Measurements from ENCODE around the gene HNRNPU. TPM values are rescaled to one million over a fixed set of nuclear protein-coding genes. Genes with fewer than 3 reads are reported as not detected.
A peak's percentile ranks its signal among the peaks of the same experiment; 100 is the strongest.

The HNRNPU gene
- total RNA-seq, 5 donors from 2014 or later (not counting 1 experiment from before 2014, with no cell fraction given) = 302 to 498 (median 321) TPM

- ATAC-seq (replicated peaks in 1 of 4) (no peak), DNase-seq (no peak)
- H3K4me1 ChIP-seq (ENCODE audit: control insufficient read depth in 1 of 2, extremely low read depth in 1 of 2, insufficient read depth in 2 of 2, low read length in 2 of 2) = peaks cover 38 to 52% of the 10 kb centered on the region in 2 experiments
- no peaks in the 10 kb centered on the region for H3K27me3 ChIP-seq (replicated peaks in 1 of 2; ENCODE audit: control insufficient read depth in 2 of 2, extremely low read depth in 1 of 2, insufficient read depth in 2 of 2, low read length in 1 of 2)
- peak overlapping the region; percentile 100 for H3K27ac ChIP-seq (ENCODE audit: low read length)
- H3K4me3 ChIP-seq (ENCODE audit: control insufficient read depth in 1 of 2, extremely low read depth in 1 of 2, low read length in 1 of 2) = peak overlapping the region in 1 of 2 donors; percentile 59
- no peaks in the 10 kb centered on the region for H3K9me3 ChIP-seq
- Mint-ChIP-seq H3K36me3 (peaks cover 65% of the 10 kb centered on the region), H3K27me3 (no peaks in the 10 kb centered on the region), H3K27ac (peak overlapping the region; percentile 77 to 82), H3K4me3 (peak overlapping the region; percentile 91 to 94 (median 91)), H3K9me3 (no peaks in the 10 kb centered on the region), H3K4me1 (peaks cover 71 to 76% (median 76%) of the 10 kb centered on the region in 3 donors)
- POLR2A ChIA-PET = interaction anchor here (0.6 to 5.5 kb wide), 10 partner anchors 9 to 26 kb away, joined by 3 to 109 read pairs (median 17); partner anchors contain the start of gene COX20 (in 2 of the 2)
- peaks cover 4 to 60% of the 10 kb centered on the region in 2 donors for H3K36me3 ChIP-seq (ENCODE audit: control insufficient read depth in 2 of 2, extremely low read depth in 1 of 2, insufficient read depth in 1 of 2, low read length in 1 of 2)
- 94% methylated on average over 3 of the region's 9 CpGs for WGBS (ENCODE audit: insufficient coverage)
- CTCF ChIA-PET = interaction anchor here in 1 of 2 donors (1.0 to 3.6 kb wide), 3 partner anchors 23 to 109 kb away, joined by 5 to 10 read pairs (median 5); partner anchors contain the start of gene COX20
These were observed 4.3 kb downstream of the HNRNPU start for GRCh38 chr1:244860078-244860477.

GRCh38 chr1:244858357-244858756 lies 6.0 kb downstream of the HNRNPU start:
- Mint-ChIP-seq H3K27ac (peak overlapping the region; percentile 7 to 56), H3K9me3 (no peaks in the 10 kb centered on the region), H3K4me1 (peaks cover 84 to 90% (median 89%) of the 10 kb centered on the region in 3 donors), H3K27me3 (no peaks in the 10 kb centered on the region), H3K36me3 (peaks cover 78% of the 10 kb centered on the region), H3K4me3 (peak overlapping the region in 1 of 3 donors; percentile 91)
- H3K4me1 ChIP-seq (ENCODE audit: control insufficient read depth in 1 of 2, extremely low read depth in 1 of 2, insufficient read depth in 2 of 2, low read length in 2 of 2) = peaks cover 34 to 62% of the 10 kb centered on the region in 2 experiments
- no peak overlapping the region for H3K4me3 ChIP-seq (ENCODE audit: control insufficient read depth in 1 of 2, extremely low read depth in 1 of 2, low read length in 1 of 2)
- ATAC-seq (replicated peaks in 1 of 4) (no peak), DNase-seq (no peak)
- H3K27me3 ChIP-seq (replicated peaks in 1 of 2; ENCODE audit: control insufficient read depth in 2 of 2, extremely low read depth in 1 of 2, insufficient read depth in 2 of 2, low read length in 1 of 2) = no peaks in the 10 kb centered on the region
- no peaks in the 10 kb centered on the region for H3K9me3 ChIP-seq
- ChIA-PET CTCF (interaction anchor here (0.9 to 1.6 kb wide), 5 partner anchors 11 to 185 kb away, joined by 3 to 6 read pairs (median 4); no protein-coding TSS in a partner anchor), POLR2A (interaction anchor here (0.5 to 5.5 kb wide), 8 partner anchors 8 to 121 kb away, joined by 3 to 47 read pairs (median 8); no protein-coding TSS in a partner anchor)
- H3K27ac ChIP-seq (ENCODE audit: low read length) = peak overlapping the region; percentile 31
- WGBS (ENCODE audit: insufficient coverage) = 80% methylated on average over 1 of the region's 1 CpG
- H3K36me3 ChIP-seq (ENCODE audit: control insufficient read depth in 2 of 2, extremely low read depth in 1 of 2, insufficient read depth in 1 of 2, low read length in 1 of 2) = peaks cover 4 to 74% of the 10 kb centered on the region in 2 donors

DNA sequence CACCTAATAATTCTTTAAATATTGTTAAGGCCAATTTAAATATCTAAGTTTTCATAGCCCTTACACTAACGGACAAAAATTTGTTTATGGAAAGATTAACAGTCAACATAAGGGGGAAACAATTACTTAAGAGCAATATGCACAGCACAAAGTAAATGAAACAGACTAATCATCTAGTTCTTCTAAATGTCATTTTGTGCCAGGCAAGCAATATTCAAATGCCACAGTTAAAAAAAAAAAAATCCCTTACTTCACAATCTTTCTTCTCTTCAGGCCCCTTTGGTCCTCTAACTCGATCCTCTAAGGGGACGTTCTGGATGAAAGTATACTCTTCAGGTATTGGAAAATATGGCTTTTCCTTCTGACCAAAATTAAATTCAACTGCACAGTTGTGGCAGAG lies 6.6 kb downstream of the HNRNPU start:
- no peaks in the 10 kb centered on the region for H3K9me3 ChIP-seq
- peaks cover 34 to 67% of the 10 kb centered on the region in 2 experiments for H3K4me1 ChIP-seq (ENCODE audit: control insufficient read depth in 1 of 2, extremely low read depth in 1 of 2, insufficient read depth in 2 of 2, low read length in 2 of 2)
- peak overlapping the region; percentile 13 to 91 (median 21) for H3K4me3 Mint-ChIP-seq
- ATAC-seq (replicated peaks in 1 of 4) (no peak), DNase-seq (no peak)
- no peaks in the 10 kb centered on the region for H3K27me3 Mint-ChIP-seq
- H3K27me3 ChIP-seq (replicated peaks in 1 of 2; ENCODE audit: control insufficient read depth in 2 of 2, extremely low read depth in 1 of 2, insufficient read depth in 2 of 2, low read length in 1 of 2) = no peaks in the 10 kb centered on the region
- no CpG with 5 or more reads among the region's 3 CpGs for WGBS (ENCODE audit: insufficient coverage)
- ChIA-PET CTCF (interaction anchor here (0.9 to 1.1 kb wide), 3 partner anchors 10 to 185 kb away, joined by 3 to 4 read pairs (median 3); no protein-coding TSS in a partner anchor), POLR2A (interaction anchor here (0.7 to 5.5 kb wide), 6 partner anchors 11 to 113 kb away, joined by 3 to 47 read pairs (median 14); a partner anchor contains a TSS)
- H3K4me1 Mint-ChIP-seq = peaks cover 89 to 93% (median 92%) of the 10 kb centered on the region in 3 donors
- H3K9me3 Mint-ChIP-seq = no peaks in the 10 kb centered on the region
- peak overlapping the region; percentile 31 to 90 for H3K27ac Mint-ChIP-seq
- no peak overlapping the region for H3K4me3 ChIP-seq (ENCODE audit: control insufficient read depth in 1 of 2, extremely low read depth in 1 of 2, low read length in 1 of 2)
- H3K36me3 ChIP-seq (ENCODE audit: control insufficient read depth in 2 of 2, extremely low read depth in 1 of 2, insufficient read depth in 1 of 2, low read length in 1 of 2) = peaks cover 4 to 80% of the 10 kb centered on the region in 2 donors
- H3K36me3 Mint-ChIP-seq = peaks cover 78% of the 10 kb centered on the region
- H3K27ac ChIP-seq (ENCODE audit: low read length) = peak overlapping the region; percentile 31

- H3K27me3 Mint-ChIP-seq = no peaks in the 10 kb centered on the region
- WGBS (ENCODE audit: insufficient coverage) = 22% methylated on average over 2 of the region's 7 CpGs
- peaks cover 93 to 95% (median 95%) of the 10 kb centered on the region in 3 donors for H3K4me1 Mint-ChIP-seq
- Histone ChIP-seq H3K9me3 (no peaks in the 10 kb centered on the region), H3K36me3 (ENCODE audit: control insufficient read depth in 2 of 2, extremely low read depth in 1 of 2, insufficient read depth in 1 of 2, low read length in 1 of 2) (peaks cover under 1 to 87% of the 10 kb centered on the region in 2 donors), H3K4me1 (ENCODE audit: control insufficient read depth in 1 of 2, extremely low read depth in 1 of 2, insufficient read depth in 2 of 2, low read length in 2 of 2) (peaks cover 20 to 59% of the 10 kb centered on the region in 2 experiments), H3K4me3 (ENCODE audit: control insufficient read depth in 1 of 2, extremely low read depth in 1 of 2, low read length in 1 of 2) (no peak overlapping the region), H3K27ac (ENCODE audit: low read length) (peak overlapping the region; percentile 57), H3K27me3 (replicated peaks in 1 of 2; ENCODE audit: control insufficient read depth in 2 of 2, extremely low read depth in 1 of 2, insufficient read depth in 2 of 2, low read length in 1 of 2) (no peaks in the 10 kb centered on the region)
- H3K36me3 Mint-ChIP-seq = peaks cover 75% of the 10 kb centered on the region
- H3K4me3 Mint-ChIP-seq = peak overlapping the region; percentile 43 to 91 (median 47)
- CTCF ChIA-PET = interaction anchor here (0.5 to 1.7 kb wide), 9 partner anchors 8 to 188 kb away, joined by 3 to 6 read pairs (median 4); partner anchors contain the start of genes COX20 (in 1 of the 2) and HNRNPU (in 1 of the 2)
- peak overlapping the region; percentile 90 for H3K27ac Mint-ChIP-seq
- POLR2A ChIA-PET = interaction anchor here (0.5 to 5.8 kb wide), 11 partner anchors 8 to 117 kb away, joined by 3 to 45 read pairs (median 3); partner anchors contain the start of gene COX20 (in 1 of the 2)
- DNase-seq = no peak
- peak in 3 of 4 experiments; percentile 36 to 57 (median 40) for ATAC-seq (replicated peaks in 1 of 4)
- H3K9me3 Mint-ChIP-seq = no peaks in the 10 kb centered on the region
These were observed 9.3 kb downstream of the HNRNPU start for GRCh38 chr1:244854865-244855578.

GRCh38 chr1:244854166-244854565 lies 10.2 kb downstream of the HNRNPU start:
- no peaks in the 10 kb centered on the region for H3K27me3 ChIP-seq (replicated peaks in 1 of 2; ENCODE audit: control insufficient read depth in 2 of 2, extremely low read depth in 1 of 2, insufficient read depth in 2 of 2, low read length in 1 of 2)
- H3K4me3 ChIP-seq (ENCODE audit: control insufficient read depth in 1 of 2, extremely low read depth in 1 of 2, low read length in 1 of 2) = no peak overlapping the region
- H3K36me3 ChIP-seq (ENCODE audit: control insufficient read depth in 2 of 2, extremely low read depth in 1 of 2, insufficient read depth in 1 of 2, low read length in 1 of 2) = peaks cover 0 to 79% of the 10 kb centered on the region in 2 donors
- H3K4me1 ChIP-seq (ENCODE audit: control insufficient read depth in 1 of 2, extremely low read depth in 1 of 2, insufficient read depth in 2 of 2, low read length in 2 of 2) = peaks cover 16 to 62% of the 10 kb centered on the region in 2 experiments
- H3K27ac ChIP-seq (ENCODE audit: low read length) = peak overlapping the region; percentile 27
- CTCF ChIA-PET = interaction anchor here (0.6 to 1.6 kb wide), 2 partner anchors 34 to 116 kb away, joined by 3 to 4 read pairs; a partner anchor contains a TSS
- H3K9me3 Mint-ChIP-seq = no peaks in the 10 kb centered on the region
- no peaks in the 10 kb centered on the region for H3K9me3 ChIP-seq
- H3K27ac Mint-ChIP-seq = peak overlapping the region; percentile 62 to 77
- DNase-seq (no peak), ATAC-seq (replicated peaks in 1 of 4) (peak in 2 of 4 experiments; percentile 6 to 17)
- no CpG with 5 or more reads among the region's 5 CpGs for WGBS (ENCODE audit: insufficient coverage)
- peaks cover 73% of the 10 kb centered on the region for H3K36me3 Mint-ChIP-seq
- POLR2A ChIA-PET = interaction anchor here (0.6 to 5.8 kb wide), 3 partner anchors 13 to 65 kb away, joined by 3 to 45 read pairs (median 10); partner anchors contain the start of gene COX20 (in 1 of the 2)
- H3K4me1 Mint-ChIP-seq = peaks cover 93 to 97% (median 97%) of the 10 kb centered on the region in 3 donors
- no peaks in the 10 kb centered on the region for H3K27me3 Mint-ChIP-seq
- peak overlapping the region; percentile 32 to 91 (median 44) for H3K4me3 Mint-ChIP-seq

- no CpG with 5 or more reads among the region's 1 CpG for WGBS (ENCODE audit: insufficient coverage)
- peak overlapping the region in 1 of 3 donors; percentile 22 for H3K4me3 Mint-ChIP-seq
- peaks cover 12 to 53% of the 10 kb centered on the region in 2 experiments for H3K4me1 ChIP-seq (ENCODE audit: control insufficient read depth in 1 of 2, extremely low read depth in 1 of 2, insufficient read depth in 2 of 2, low read length in 2 of 2)
- no peaks in the 10 kb centered on the region for H3K9me3 Mint-ChIP-seq
- H3K36me3 Mint-ChIP-seq = peaks cover 72% of the 10 kb centered on the region
- H3K36me3 ChIP-seq (ENCODE audit: control insufficient read depth in 2 of 2, extremely low read depth in 1 of 2, insufficient read depth in 1 of 2, low read length in 1 of 2) = peaks cover 0 to 71% of the 10 kb centered on the region in 2 donors
- no peaks in the 10 kb centered on the region for H3K27me3 ChIP-seq (replicated peaks in 1 of 2; ENCODE audit: control insufficient read depth in 2 of 2, extremely low read depth in 1 of 2, insufficient read depth in 2 of 2, low read length in 1 of 2)
- no peaks in the 10 kb centered on the region for H3K9me3 ChIP-seq
- H3K27ac ChIP-seq (ENCODE audit: low read length) = peak overlapping the region; percentile 21
- peak overlapping the region; percentile 50 to 66 for H3K27ac Mint-ChIP-seq
- ChIA-PET POLR2A (interaction anchor here (0.7 to 5.8 kb wide), 6 partner anchors 9 to 60 kb away, joined by 3 to 65 read pairs (median 10); partner anchors contain the start of gene COX20 (in 1 of the 2)), CTCF (interaction anchor here (0.6 to 1.6 kb wide), 4 partner anchors 10 to 57 kb away, joined by 3 to 8 read pairs (median 6); no protein-coding TSS in a partner anchor)
- no peaks in the 10 kb centered on the region for H3K27me3 Mint-ChIP-seq
- DNase-seq (no peak), ATAC-seq (replicated peaks in 1 of 4) (no peak)
- H3K4me1 Mint-ChIP-seq = peaks cover 94 to 96% (median 96%) of the 10 kb centered on the region in 3 donors
- no peak overlapping the region for H3K4me3 ChIP-seq (ENCODE audit: control insufficient read depth in 1 of 2, extremely low read depth in 1 of 2, low read length in 1 of 2)
These were observed 11.6 kb downstream of the HNRNPU start for GRCh38 chr1:244852694-244853093.
